GM19468 (cell line): ENCODE data around the gene C14orf119.

Experiments
- ATAC-seq: cut with Tn5 transposase; IDR thresholded peaks from one replicate; pipeline ENCODE4 v1.9.1; 2021; ENCODE audit warnings: mild to moderate bottlenecking, moderate library complexity, moderate number of reproducible peaks; ENCODE audit not compliant: unreplicated experiment; ENCODE audit errors: extremely low read depth

Gene C14orf119

GRCh38 chr14:23124337-23124954 is 29.1 kb downstream of the C14orf119 start:
- ATAC-seq = no peak

- ATAC-seq = no peak
These were observed 29.7 kb downstream of the C14orf119 start for GRCh38 chr14:23125011-23125410.

GRCh38 chr14:23125933-23126524 is 30.7 kb downstream of the C14orf119 start:
- no peak for ATAC-seq

GRCh38 chr14:23126548-23127278 is 31.4 kb downstream of the C14orf119 start:
- ATAC-seq = no peak

- no peak for ATAC-seq
These were observed 32.6 kb downstream of the C14orf119 start for GRCh38 chr14:23127861-23128260.

GRCh38 chr14:23128969-23129758 is 33.9 kb downstream of the C14orf119 start:
- no peak for ATAC-seq

GRCh38 chr14:23129759-23130316 is 34.5 kb downstream of the C14orf119 start:
- ATAC-seq = no peak

GRCh38 chr14:23130871-23131270 is 35.6 kb downstream of the C14orf119 start:
- ATAC-seq = no peak

GRCh38 chr14:23131482-23131881 is 36.2 kb downstream of the C14orf119 start:
- ATAC-seq = no peak

- ATAC-seq = no peak
These were observed 37.7 kb downstream of the C14orf119 start for GRCh38 chr14:23132970-23133369.

GRCh38 chr14:23136566-23137133 is 41.3 kb downstream of the C14orf119 start:
- no peak for ATAC-seq

- ATAC-seq = no peak
These were observed 42.0 kb downstream of the C14orf119 start for GRCh38 chr14:23137192-23137812.

- no peak for ATAC-seq
These were observed 42.7 kb downstream of the C14orf119 start for GRCh38 chr14:23137813-23138535.

GRCh38 chr14:23139874-23140273 is 44.6 kb downstream of the C14orf119 start:
- ATAC-seq = no peak

GRCh38 chr14:23140371-23140770 is 45.1 kb downstream of the C14orf119 start:
- ATAC-seq = no peak

- ATAC-seq = no peak
These were observed 46.6 kb downstream of the C14orf119 start for GRCh38 chr14:23141706-23142444.

GRCh38 chr14:23142826-23143225 is 47.5 kb downstream of the C14orf119 start:
- no peak for ATAC-seq

- ATAC-seq = no peak
These were observed 48.6 kb downstream of the C14orf119 start for GRCh38 chr14:23143911-23144310.
